ENCODE measurements around the gene S100A1. TPM values are rescaled to one million over a fixed set of nuclear protein-coding genes. Genes with fewer than 3 reads are reported as not detected.
"Not testable (repeated sequence)": the region's sequence is repeated elsewhere in the genome, so short reads cannot be mapped to it uniquely, and the experiment has no call there.

The S100A1 gene
- total RNA-seq, 4 donors from 2014 or later: 2.4 to 8.3 (median 2.8) TPM

- TF ChIP-seq CTCF (IDR thresholded peaks at IDR 0.05) (no peak), POLR2A (IDR thresholded peaks at IDR 0.05) (no peak), EP300 (IDR thresholded peaks at IDR 0.05) (no peak), POLR2AphosphoS5 (IDR thresholded peaks at IDR 0.05) (no peak)
- Histone ChIP-seq H3K9me3 (no peaks in the 10 kb centered on the region), H3K4me3 (no peak overlapping the region), H3K4me1 (no peaks in the 10 kb centered on the region), H3K36me3 (no peaks in the 10 kb centered on the region), H3K27me3 (no peaks in the 10 kb centered on the region), H3K27ac (no peak overlapping the region)
- 91 to 100% methylated on average over 1 of the region's 1 CpG for WGBS, 2 donors (ENCODE audit: low coverage in 1 of 2)
- no peak for ATAC-seq
Observed at GRCh38 chr1:153585006-153585405, 43.2 kb upstream of the S100A1 start.

DNA sequence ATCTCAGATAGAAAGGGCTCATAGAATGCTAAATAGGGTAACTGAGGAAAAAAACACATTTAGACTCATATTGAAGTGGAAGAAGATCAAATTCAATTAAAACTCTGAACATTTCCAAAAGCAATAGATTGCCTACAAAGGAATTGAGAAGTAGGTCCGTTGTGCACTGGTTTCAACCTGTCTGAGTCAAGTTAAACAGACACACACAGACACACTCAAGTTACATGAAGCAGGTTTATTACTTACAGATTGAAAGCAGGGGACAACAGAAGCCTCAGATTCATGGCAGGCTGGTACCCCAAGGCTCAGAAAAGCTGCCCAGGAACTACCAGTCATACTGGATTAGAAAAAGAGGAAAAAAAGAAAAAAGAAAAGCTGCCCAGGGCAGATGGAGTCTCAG, 41.9 kb upstream of the S100A1 start:
- Histone ChIP-seq H3K9me3 (no peaks in the 10 kb centered on the region), H3K27me3 (no peaks in the 10 kb centered on the region), H3K27ac (no peak overlapping the region), H3K36me3 (no peaks in the 10 kb centered on the region), H3K4me3 (no peak overlapping the region), H3K4me1 (no peaks in the 10 kb centered on the region)
- TF ChIP-seq POLR2AphosphoS5 (IDR thresholded peaks at IDR 0.05) (no peak), CTCF (IDR thresholded peaks at IDR 0.05) (no peak), POLR2A (IDR thresholded peaks at IDR 0.05) (no peak), EP300 (IDR thresholded peaks at IDR 0.05) (no peak)
- WGBS, 2 donors (ENCODE audit: low coverage in 1 of 2): 60 to 64% methylated on average over 1 of the region's 1 CpG
- no peak for ATAC-seq

GRCh38 chr1:153587314-153587713, 40.9 kb upstream of the S100A1 start:
- no peaks in the 10 kb centered on the region for H3K27me3 ChIP-seq
- no peak overlapping the region for H3K4me3 ChIP-seq
- no peaks in the 10 kb centered on the region for H3K9me3 ChIP-seq
- H3K4me1 ChIP-seq: no peaks in the 10 kb centered on the region
- no peak for TF ChIP-seq CTCF (IDR thresholded peaks at IDR 0.05)
- TF ChIP-seq POLR2A (IDR thresholded peaks at IDR 0.05): no peak
- TF ChIP-seq POLR2AphosphoS5 (IDR thresholded peaks at IDR 0.05): no peak
- no peak for TF ChIP-seq EP300 (IDR thresholded peaks at IDR 0.05)
- no peak overlapping the region for H3K27ac ChIP-seq
- no peak for ATAC-seq
- no peaks in the 10 kb centered on the region for H3K36me3 ChIP-seq
- WGBS, 2 donors (ENCODE audit: low coverage in 1 of 2): 72 to 74% methylated on average over 4 to 5 of the region's 5 CpGs

GRCh38 chr1:153588033-153588432, 40.2 kb upstream of the S100A1 start:
- 86 to 89% methylated on average over 5 to 10 of the region's 10 CpGs for WGBS, 2 donors (ENCODE audit: low coverage in 1 of 2)
- not testable (repeated sequence) for H3K36me3 ChIP-seq, ATAC-seq, H3K4me3 ChIP-seq, H3K27ac ChIP-seq, H3K27me3 ChIP-seq, H3K9me3 ChIP-seq, H3K4me1 ChIP-seq

GRCh38 chr1:153588482-153588881, 39.8 kb upstream of the S100A1 start:
- no peak for TF ChIP-seq CTCF (IDR thresholded peaks at IDR 0.05)
- no peak for TF ChIP-seq EP300 (IDR thresholded peaks at IDR 0.05)
- TF ChIP-seq POLR2A (IDR thresholded peaks at IDR 0.05): no peak
- TF ChIP-seq POLR2AphosphoS5 (IDR thresholded peaks at IDR 0.05): no peak
- ATAC-seq: no peak
- 80 to 86% methylated on average over 2 of the region's 2 CpGs for WGBS, 2 donors (ENCODE audit: low coverage in 1 of 2)
- Histone ChIP-seq H3K4me3 (no peak overlapping the region), H3K36me3 (no peaks in the 10 kb centered on the region), H3K27ac (no peak overlapping the region), H3K27me3 (no peaks in the 10 kb centered on the region), H3K9me3 (no peaks in the 10 kb centered on the region), H3K4me1 (no peaks in the 10 kb centered on the region)
